IMR-90 (cell line): ENCODE results near the gene PTPRH. TPM values are rescaled to one million over a fixed set of nuclear protein-coding genes. Genes with fewer than 3 reads are reported as not detected.

Source experiments
- ATAC-seq: fragments of 200-7000 bp; cut with Tn5 transposase; 2 replicates; pipeline ENCODE4 v1.9.1; 2020; ENCODE audit warnings: low read depth, mild to moderate bottlenecking, moderate library complexity
- BruUV-seq: library from RNA; stranded (reverse); fragments of 400-500 nt; replicated peaks from 2 replicates; lab custom pipeline; 2021; lab: Mats Ljungman, UMichigan
- CTCF ChIA-PET: fragments of 300-600 bp; formaldehyde crosslinking; extraction: SDS; loops from one replicate; lab custom pipeline; 2021; ENCODE audit warnings: antibody characterized with exemption; lab: Yijun Ruan, JAX
- POLR2A ChIA-PET: fragments of 300-600 bp; sonication (Branson Sonifier 250); formaldehyde crosslinking; loops from one replicate; lab custom pipeline; 2022; ENCODE audit warnings: antibody characterized with exemption; ENCODE audit not compliant: unreplicated experiment; lab: Charles Lee
- DNase-seq: peaks from one replicate; pipeline ENCODE4 v3.0.0; 2013
- H2AFZ ChIP-seq: replicated peaks from 2 replicates; pipeline ENCODE3; 2013; ENCODE audit warnings: low read length, mild to moderate bottlenecking; ENCODE audit not compliant: poor library complexity
- H2AK5ac ChIP-seq: 2 replicates; pipeline ENCODE4 v1.6.1; 2013; ENCODE audit warnings: low read depth, low read length, inconsistent platforms
- H2AK9ac ChIP-seq: replicated peaks from 2 replicates; pipeline ENCODE3; 2013; ENCODE audit warnings: mild to moderate bottlenecking, low read depth, low read length, moderate library complexity; ENCODE audit not compliant: poor library complexity
- H2BK120ac ChIP-seq: 2 replicates; pipeline ENCODE4 v1.6.1; 2013; ENCODE audit warnings: low read depth, low read length, inconsistent platforms
- H2BK15ac ChIP-seq: 3 replicates; pipeline ENCODE4 v1.6.1; 2013; ENCODE audit warnings: low read depth, low read length, inconsistent platforms
- H2BK20ac ChIP-seq: 2 replicates; pipeline ENCODE4 v1.6.1; 2013; ENCODE audit warnings: low read depth, mild to moderate bottlenecking, inconsistent platforms, low read length, moderate library complexity
- H2BK5ac ChIP-seq: 2 replicates; pipeline ENCODE4 v1.6.1; 2013; ENCODE audit warnings: mild to moderate bottlenecking, low read depth, low read length, inconsistent platforms; ENCODE audit not compliant: poor library complexity, severe bottlenecking
- H3K14ac ChIP-seq: replicated peaks from 2 replicates; pipeline ENCODE4 v1.6.1; 2013; ENCODE audit warnings: low read depth, low read length, inconsistent platforms
- H3K18ac ChIP-seq: 2 replicates; pipeline ENCODE4 v1.6.1; 2013; ENCODE audit warnings: low read depth, low read length, control low read depth
- H3K23ac ChIP-seq: 2 replicates; pipeline ENCODE4 v1.6.1; 2013; ENCODE audit warnings: low read depth, low read length, inconsistent platforms
- H3K27ac ChIP-seq: 2 replicates; pipeline ENCODE4 v1.5.1; 2013; ENCODE audit warnings: mild to moderate bottlenecking, control low read depth, low read length; ENCODE audit not compliant: insufficient read depth
- H3K27me3 ChIP-seq: 2 replicates; pipeline ENCODE4 v1.6.1; 2013; ENCODE audit warnings: low read length; ENCODE audit not compliant: control insufficient read depth, insufficient read depth
- H3K36me3 ChIP-seq: 2 replicates; pipeline ENCODE4 v1.6.1; 2013; ENCODE audit warnings: low read length, mixed read lengths; ENCODE audit not compliant: control insufficient read depth, insufficient read depth
- H3K4ac ChIP-seq: 2 replicates; pipeline ENCODE4 v1.6.1; 2013; ENCODE audit warnings: low read depth, low read length, inconsistent platforms
- H3K4me1 ChIP-seq: 2 replicates; pipeline ENCODE4 v1.6.1; 2013; ENCODE audit warnings: low read length, mixed read lengths; ENCODE audit not compliant: control insufficient read depth, insufficient read depth
- H3K4me2 ChIP-seq: 2 replicates; pipeline ENCODE4 v1.6.1; 2013; ENCODE audit warnings: low read depth, mild to moderate bottlenecking, control low read depth, low read length, moderate library complexity
- H3K4me3 ChIP-seq: 2 replicates; pipeline ENCODE4 v1.5.1; 2013; ENCODE audit warnings: low read depth, mild to moderate bottlenecking, control low read depth, low read length, moderate library complexity; ENCODE audit not compliant: insufficient read depth
- H3K56ac ChIP-seq: 2 replicates; pipeline ENCODE4 v1.6.1; 2013; ENCODE audit warnings: low read length, inconsistent platforms; ENCODE audit not compliant: insufficient read depth; ENCODE audit errors: extremely low read depth
- H3K79me1 ChIP-seq, 2 experiments: 2 replicates each; pipeline ENCODE4 v1.6.1; 2013; ENCODE audit warnings: low read length in 2 of 2, inconsistent platforms in 1 of 2, low read depth in 1 of 2
- H3K9ac ChIP-seq: 2 replicates; pipeline ENCODE4 v1.6.1; 2013; ENCODE audit warnings: low read depth, low read length, control low read depth
- H3K9me1 ChIP-seq: 2 replicates; pipeline ENCODE4 v1.6.1; 2013; ENCODE audit warnings: low read length, inconsistent platforms; ENCODE audit not compliant: insufficient read depth
- H3K9me3 ChIP-seq: 2 replicates; pipeline ENCODE4 v1.6.1; 2013; ENCODE audit warnings: low read length; ENCODE audit not compliant: control insufficient read depth, insufficient read depth
- H4K20me1 ChIP-seq: 2 replicates; pipeline ENCODE4 v1.6.1; 2013; ENCODE audit warnings: low read length, inconsistent platforms; ENCODE audit not compliant: insufficient read depth
- H4K5ac ChIP-seq: 2 replicates; pipeline ENCODE4 v1.6.1; 2013; ENCODE audit warnings: mild to moderate bottlenecking, low read depth, low read length, control low read depth
- H4K8ac ChIP-seq, 2 experiments: 2 replicates each; pipeline ENCODE4 v1.6.1; 2013; ENCODE audit warnings: low read depth in 2 of 2, low read length in 2 of 2, control low read depth in 1 of 2, inconsistent platforms in 1 of 2
- H4K91ac ChIP-seq: 2 replicates; pipeline ENCODE4 v1.6.1; 2013; ENCODE audit warnings: low read depth, low read length, inconsistent platforms; ENCODE audit not compliant: insufficient read depth
- RFX5 ChIP-seq: IDR thresholded peaks from 2 replicates; pipeline ENCODE4 v1.8.0; 2012; ENCODE audit warnings: low read depth, mild to moderate bottlenecking, low read length, moderate library complexity
- WGBS, 2 experiments: methylation state at CpG; one replicate each; pipeline versions ENCODE4 v1.1.5 to v1.1.7; 2013; ENCODE audit warnings: missing lambda C conversion rate in 2 of 2; ENCODE audit not compliant: insufficient read length in 1 of 2; ENCODE audit errors: extremely low coverage in 2 of 2; 5-methylcytosine and 5-hydroxymethylcytosine counted together
- dilution Hi-C: fragments of 300-500 bp; cut with HindIII; formaldehyde crosslinking; loops from one replicate; pipeline ENCODE4 v1.14.3; 2018; ENCODE audit warnings: low sequenced_read_pairs; ENCODE audit not compliant: unreplicated experiment
- in situ Hi-C: fragments of 300-500 bp; cut with MboI; formaldehyde crosslinking; loops from 3 replicates; pipeline ENCODE4 v1.14.3; 2019; ENCODE audit warnings: low sequenced_read_pairs, inconsistent platforms, mixed read lengths
- intact Hi-C: fragments of 100-400 bp; cut with micrococcal nuclease; formaldehyde crosslinking; loops from 2 replicates; pipeline ENCODE4 v1.10.0; 2022
- polyA plus RNA-seq, 3 experiments: library from polyadenylated mRNA; depleted of rRNA; stranded (reverse); fragments of >200 nt; gene quantifications; 2 replicates each; pipeline ENCODE4 v1.2.3, GENCODE V29; 2012; ENCODE audit warnings: low replicate concordance in 1 of 3
- total RNA-seq: library from RNA; depleted of rRNA; stranded (reverse); fragments of >200 nt; gene quantifications from 2 replicates; pipeline ENCODE4 v1.2.3, GENCODE V29; 2012

The PTPRH gene
- total and polyA plus RNA-seq, 2 of the 4 experiments (the other 2 are of a cell fraction): 1.3 to 3.4 TPM

GRCh38 chr19:55186080-55186479 is 23.2 kb downstream of the PTPRH start:
- Histone ChIP-seq H3K23ac (no peak overlapping the region), H3K27me3 (peaks cover 24% of the 10 kb centered on the region), H2BK20ac (no peak overlapping the region), H3K36me3 (no peaks in the 10 kb centered on the region), H2AFZ (no peak overlapping the region), H2BK15ac (no peak overlapping the region), H2AK5ac (no peak overlapping the region), H4K20me1 (no peaks in the 10 kb centered on the region), H2BK5ac (no peak overlapping the region), H3K4me1 (no peaks in the 10 kb centered on the region), H3K79me1 (no peaks in the 10 kb centered on the region), H3K56ac (no peak overlapping the region), H3K9ac (no peak overlapping the region), H2AK9ac (no peak overlapping the region), H3K4me3 (no peak overlapping the region), H4K5ac (no peak overlapping the region), H4K8ac (no peak overlapping the region), H2BK120ac (no peak overlapping the region), H3K27ac (no peak overlapping the region), H3K18ac (no peak overlapping the region), H3K14ac (no peak overlapping the region), H3K4me2 (no peak overlapping the region), H4K91ac (no peak overlapping the region), H3K4ac (no peak overlapping the region), H3K9me3 (no peaks in the 10 kb centered on the region), H3K9me1 (peaks cover 3% of the 10 kb centered on the region; the same call in 1 of the 2 replicates)
- intact Hi-C loops (no loop called here), dilution Hi-C loops (no loop called here), in situ Hi-C loops (no loop called here)
- ATAC-seq: no peak
- WGBS, 2 experiments: 61% methylated on average over 9 of the region's 12 CpGs; no CpG with 5 or more reads in 1 of the 2 experiments
- ChIA-PET POLR2A (no interaction called here), CTCF (no interaction called here)
- BruUV-seq: no TSS peak
- no peak for TF ChIP-seq RFX5
- DNase-seq: no peak
